SJCRH30 (cell line): ENCODE data around the gene RNF220. TPM values are rescaled to one million over a fixed set of nuclear protein-coding genes. Genes with fewer than 3 reads are reported as not detected.

Experiments used
- DNase-seq, 2 experiments: peaks; one replicate each; pipeline ENCODE4 v3.0.0-alpha.2; 2015 to 2020
- H3K27ac ChIP-seq: fragments of 250-450 bp; sonication (Bioruptor Pico); 2 replicates; pipeline ENCODE4 v1.5.1; 2020; ENCODE audit warnings: mild to moderate bottlenecking, moderate library complexity
- H3K27me3 ChIP-seq: fragments of 250-450 bp; sonication (Bioruptor Pico); 2 replicates; pipeline ENCODE4 v1.5.1; 2020; ENCODE audit warnings: mild to moderate bottlenecking, moderate library complexity
- H3K36me3 ChIP-seq: fragments of 250-450 bp; sonication (Bioruptor Pico); 2 replicates; pipeline ENCODE4 v1.5.1; 2020; ENCODE audit warnings: mild to moderate bottlenecking, moderate library complexity
- H3K4me1 ChIP-seq: fragments of 250-450 bp; sonication (Bioruptor Pico); 2 replicates; pipeline ENCODE4 v1.5.1; 2020; ENCODE audit warnings: mild to moderate bottlenecking, moderate library complexity
- H3K4me3 ChIP-seq: fragments of 250-450 bp; sonication (Bioruptor Pico); 2 replicates; pipeline ENCODE4 v1.5.1; 2020; ENCODE audit warnings: mild to moderate bottlenecking, moderate library complexity
- H3K9me3 ChIP-seq: fragments of 250-450 bp; sonication (Bioruptor Pico); replicated peaks from 2 replicates; pipeline ENCODE4 v1.5.1; 2020; ENCODE audit warnings: mild to moderate bottlenecking, moderate library complexity
- total RNA-seq: library from RNA; depleted of rRNA; stranded (reverse); fragments of >200 nt; shearing (Covaris generic); gene quantifications from 2 replicates; pipeline ENCODE4 v1.2.3, GENCODE V29; 2014; rRNA removed

Gene RNF220
- 89.4 and 94.9 TPM in 2 replicates for total RNA-seq

DNA sequence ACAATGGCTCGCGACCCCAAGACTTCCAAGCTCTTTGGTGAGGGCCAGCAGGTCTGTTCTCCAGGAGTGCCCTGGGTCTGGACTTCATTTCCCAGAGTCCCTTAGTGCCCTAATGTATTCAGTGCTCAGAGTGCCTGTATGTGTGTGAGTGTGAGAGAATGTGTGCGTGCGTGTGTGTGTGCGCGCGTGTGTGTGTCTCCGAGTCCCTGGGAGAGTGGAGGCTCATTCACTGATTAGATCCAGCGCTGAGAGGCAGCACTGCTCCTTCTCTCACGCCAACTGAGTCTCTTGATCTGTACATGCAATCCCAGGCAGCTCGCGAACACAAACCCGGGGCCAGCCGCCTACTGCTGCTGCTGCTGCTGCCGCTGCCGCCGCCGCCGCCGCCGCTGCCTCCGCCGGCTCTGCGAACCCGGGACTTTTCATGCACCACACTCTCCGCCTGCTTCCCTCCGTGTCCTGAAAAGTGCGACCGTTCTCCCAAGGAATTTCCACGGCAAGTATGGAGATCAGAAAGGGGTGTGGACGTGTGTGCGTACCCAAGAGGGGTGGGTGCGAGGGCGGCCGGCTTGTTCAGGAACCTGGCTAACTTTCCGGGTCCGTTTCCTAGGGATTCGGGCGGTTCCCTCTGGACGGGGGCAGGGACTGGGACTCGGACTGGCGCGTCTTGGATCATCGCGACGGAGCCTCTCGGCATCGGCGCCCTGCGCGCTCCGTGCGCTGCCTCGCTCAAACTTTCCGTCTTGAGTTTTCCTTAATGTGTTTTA, at the start of gene RNF220:
Gene RNF220 (plus strand): TSS at position 225 of the 767 bp plus-strand sequence.
- Histone ChIP-seq H3K36me3 (no peaks in the 10 kb centered on the region), H3K4me3 (peak within 1 kb of the TSS; percentile 45), H3K4me1 (no peaks in the 10 kb centered on the region), H3K27me3 (0 out of 2 replicates have a peak, but pooled peaks cover 9% of the 10 kb centered on the region), H3K9me3 (no peaks in the 10 kb centered on the region), H3K27ac (no peak within 1 kb of the TSS)
- DNase-seq = peak; percentile 20 to 29

DNA sequence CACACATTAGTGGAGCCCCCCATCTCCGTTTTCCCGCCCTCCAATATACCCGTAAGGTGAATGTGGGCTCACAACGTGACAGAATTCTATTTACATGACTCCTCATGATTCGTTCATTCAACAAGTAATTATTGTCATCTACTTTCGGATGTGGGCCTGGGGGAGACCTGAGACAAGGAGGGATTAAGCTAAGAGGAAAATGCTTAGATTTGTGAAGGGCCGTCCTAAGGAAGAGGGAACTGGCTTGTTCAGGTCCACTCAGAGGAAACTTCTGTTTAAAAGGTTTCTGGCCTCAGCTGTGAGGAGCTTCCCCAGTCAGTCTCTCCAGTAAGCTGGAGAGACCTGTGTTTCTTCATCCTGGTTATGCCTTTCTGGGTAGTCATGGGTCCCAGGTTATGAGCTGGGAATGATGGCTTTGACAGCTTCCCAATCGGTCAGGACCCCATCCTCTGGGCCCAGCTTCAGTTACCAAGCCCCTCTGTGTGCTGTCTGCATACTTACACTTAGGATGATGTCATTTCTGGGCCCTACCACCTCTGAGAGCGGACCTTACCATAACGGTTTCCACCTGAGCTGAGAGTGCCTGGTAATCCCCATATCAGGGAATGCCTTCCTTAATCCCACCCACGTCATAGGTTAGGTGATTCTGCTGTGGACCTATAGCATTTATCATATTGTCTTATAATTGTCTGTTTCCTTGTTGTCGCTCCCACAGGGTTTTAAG, 49.3 kb upstream of the RNF220 start:
- Histone ChIP-seq H3K4me3 (peak overlapping the region; percentile 84), H3K4me1 (no peaks in the 10 kb centered on the region), H3K36me3 (no peaks in the 10 kb centered on the region), H3K27me3 (no peaks in the 10 kb centered on the region), H3K27ac (no peak overlapping the region), H3K9me3 (no peaks in the 10 kb centered on the region)
- no peak for DNase-seq

DNA sequence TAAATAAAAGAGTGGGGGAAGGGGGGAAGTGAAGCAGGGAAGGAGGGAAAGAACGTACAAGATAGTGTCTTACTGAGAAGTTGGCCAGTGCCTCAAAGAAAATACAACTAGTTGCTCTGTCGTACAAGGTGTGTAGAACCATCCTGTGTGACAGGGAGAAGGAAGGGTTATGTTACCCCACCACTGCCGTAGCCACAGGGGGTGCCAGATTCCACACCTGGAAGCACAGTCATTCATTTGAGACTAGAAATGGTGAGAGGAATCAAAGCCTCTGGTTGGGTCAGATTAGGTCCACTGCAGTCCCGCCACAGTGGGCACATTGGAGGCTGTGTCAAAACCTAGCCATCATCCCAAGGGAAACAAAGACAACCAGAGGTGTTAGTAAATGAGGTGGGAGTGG, 47.3 kb upstream of the RNF220 start:
- DNase-seq = no peak
- H3K4me1 ChIP-seq = no peaks in the 10 kb centered on the region
- no peaks in the 10 kb centered on the region for H3K27me3 ChIP-seq
- no peak overlapping the region for H3K4me3 ChIP-seq
- H3K36me3 ChIP-seq = no peaks in the 10 kb centered on the region
- no peak overlapping the region for H3K27ac ChIP-seq
- H3K9me3 ChIP-seq = no peaks in the 10 kb centered on the region

DNA sequence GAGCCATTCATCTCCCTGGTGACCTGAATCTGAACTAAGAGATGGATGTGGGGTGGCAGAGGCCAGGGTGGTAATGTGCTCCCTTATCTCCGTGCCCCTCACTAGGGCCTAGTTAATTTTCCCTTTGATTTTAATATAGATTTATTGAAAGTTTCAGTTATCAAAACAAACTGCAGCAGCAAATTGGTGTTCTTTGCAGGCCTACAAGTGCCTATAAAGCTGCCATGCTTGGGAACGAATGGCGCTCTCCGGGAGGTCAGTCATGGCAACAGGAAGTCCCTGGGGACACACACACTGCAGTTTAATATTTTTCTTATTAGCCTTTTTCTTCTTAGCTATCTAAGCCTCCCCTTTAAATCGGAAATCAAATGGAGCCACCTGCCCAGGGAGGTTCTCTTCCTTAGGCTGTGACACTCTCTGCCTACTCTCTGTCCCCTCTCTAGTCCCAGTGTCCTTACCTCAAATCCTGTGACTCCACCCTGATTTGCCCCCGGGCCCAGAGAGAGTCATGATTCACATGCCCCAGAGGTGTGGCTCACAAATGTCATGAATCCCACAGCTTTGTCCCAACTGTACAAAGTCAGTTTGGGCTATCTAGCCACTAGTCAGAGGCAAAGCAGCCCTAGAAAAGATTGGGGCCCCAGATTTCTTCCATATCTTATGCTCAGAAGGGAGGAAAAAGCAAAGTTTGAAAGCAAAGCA, 45.7 kb upstream of the RNF220 start:
- H3K27ac ChIP-seq = no peak overlapping the region

DNA sequence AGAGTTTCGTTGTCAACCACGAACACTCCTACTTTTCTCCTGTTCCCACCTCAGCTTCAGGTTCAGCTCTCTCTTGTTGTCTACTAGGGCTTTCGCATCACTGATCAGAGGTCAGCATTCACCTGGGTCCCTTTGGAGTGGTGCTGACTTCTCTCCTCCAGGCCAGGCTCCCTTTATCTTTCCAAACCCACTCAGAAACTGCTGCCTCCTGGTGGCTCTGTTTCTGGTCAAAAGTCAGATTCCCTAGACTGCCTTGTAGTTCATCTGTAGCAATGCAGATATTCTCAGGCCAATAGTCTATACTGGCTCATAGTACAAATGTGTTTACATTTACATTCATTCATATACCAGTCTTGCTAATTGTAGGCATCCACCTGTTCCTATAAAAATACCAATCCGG, 43.6 kb upstream of the RNF220 start:
- no peak overlapping the region for H3K27ac ChIP-seq
- H3K4me3 ChIP-seq = no peak overlapping the region
- H3K36me3 ChIP-seq = no peaks in the 10 kb centered on the region
- no peaks in the 10 kb centered on the region for H3K4me1 ChIP-seq
- peaks cover 4% of the 10 kb centered on the region; the same call in 1 of the 2 replicates for H3K9me3 ChIP-seq
- DNase-seq = no peak
- H3K27me3 ChIP-seq = peaks cover 13% of the 10 kb centered on the region

More for the DNA sequence above, 45.7 kb upstream of the RNF220 start:
- Histone ChIP-seq H3K4me3 (no peak overlapping the region), H3K27me3 (peaks cover 2% of the 10 kb centered on the region; the same call in 1 of the 2 replicates), H3K9me3 (peaks cover 4% of the 10 kb centered on the region; the same call in 1 of the 2 replicates), H3K36me3 (no peaks in the 10 kb centered on the region), H3K4me1 (no peaks in the 10 kb centered on the region)
- no peak for DNase-seq

DNA sequence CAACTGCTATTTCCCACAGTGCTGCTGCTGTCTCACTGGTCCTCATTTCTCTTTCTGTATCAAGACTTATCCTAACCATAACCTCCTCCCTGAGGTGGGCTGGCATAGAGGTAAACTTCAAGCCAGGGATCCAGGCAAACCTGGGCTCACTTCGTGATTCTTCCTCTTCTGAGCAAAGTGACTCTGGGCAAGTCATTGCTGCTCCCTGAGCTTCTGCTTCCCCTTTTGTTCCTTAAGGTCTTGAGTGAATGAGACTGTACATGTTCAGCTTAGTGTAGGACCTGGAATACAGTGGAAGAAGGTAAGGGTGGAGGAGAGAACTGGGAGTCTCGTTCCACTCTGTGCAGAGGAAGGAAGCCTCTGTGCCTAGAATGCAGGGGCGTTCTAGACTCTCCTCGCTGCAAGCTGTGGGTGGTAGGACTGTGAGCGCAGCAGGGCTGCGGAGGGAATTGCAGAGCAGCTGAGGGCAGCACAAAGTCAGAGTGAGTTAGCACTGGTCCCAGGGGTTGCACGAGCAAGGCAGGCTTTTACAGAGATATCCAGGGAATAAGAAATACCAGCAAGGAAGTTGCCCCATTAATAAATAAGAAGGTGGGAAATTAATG, 38.6 kb upstream of the RNF220 start:
- no peak overlapping the region for H3K4me3 ChIP-seq
- H3K27me3 ChIP-seq = peaks cover 20% of the 10 kb centered on the region
- DNase-seq = no peak
- H3K36me3 ChIP-seq = no peaks in the 10 kb centered on the region
- H3K9me3 ChIP-seq = peaks cover 4% of the 10 kb centered on the region; the same call in 1 of the 2 replicates
- H3K27ac ChIP-seq = no peak overlapping the region
- no peaks in the 10 kb centered on the region for H3K4me1 ChIP-seq

DNA sequence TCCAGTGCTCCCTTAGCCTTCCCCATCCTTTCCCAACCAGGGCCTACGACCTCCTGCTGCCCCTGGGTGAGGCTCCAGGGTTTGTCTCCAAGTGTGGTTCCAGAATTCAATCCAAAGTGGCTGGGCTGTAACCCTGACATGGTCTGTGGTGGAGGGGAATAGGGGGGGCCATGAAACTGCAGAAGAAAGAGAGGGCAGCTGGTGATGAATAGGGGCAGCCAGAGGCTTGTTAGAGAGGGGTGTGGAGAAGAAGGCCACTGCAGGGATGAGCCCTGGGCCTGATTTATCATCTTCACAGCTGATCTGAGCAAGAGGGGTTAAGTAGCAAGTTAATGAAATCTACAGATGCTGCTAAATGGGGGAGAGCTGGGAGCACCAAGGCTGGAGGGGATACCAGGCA, 37.1 kb upstream of the RNF220 start:
- peaks cover 4% of the 10 kb centered on the region; the same call in 1 of the 2 replicates for H3K9me3 ChIP-seq
- H3K36me3 ChIP-seq = no peaks in the 10 kb centered on the region
- no peak overlapping the region for H3K27ac ChIP-seq
- DNase-seq = no peak
- H3K4me1 ChIP-seq = no peaks in the 10 kb centered on the region
- peaks cover 20% of the 10 kb centered on the region for H3K27me3 ChIP-seq
- H3K4me3 ChIP-seq = no peak overlapping the region

DNA sequence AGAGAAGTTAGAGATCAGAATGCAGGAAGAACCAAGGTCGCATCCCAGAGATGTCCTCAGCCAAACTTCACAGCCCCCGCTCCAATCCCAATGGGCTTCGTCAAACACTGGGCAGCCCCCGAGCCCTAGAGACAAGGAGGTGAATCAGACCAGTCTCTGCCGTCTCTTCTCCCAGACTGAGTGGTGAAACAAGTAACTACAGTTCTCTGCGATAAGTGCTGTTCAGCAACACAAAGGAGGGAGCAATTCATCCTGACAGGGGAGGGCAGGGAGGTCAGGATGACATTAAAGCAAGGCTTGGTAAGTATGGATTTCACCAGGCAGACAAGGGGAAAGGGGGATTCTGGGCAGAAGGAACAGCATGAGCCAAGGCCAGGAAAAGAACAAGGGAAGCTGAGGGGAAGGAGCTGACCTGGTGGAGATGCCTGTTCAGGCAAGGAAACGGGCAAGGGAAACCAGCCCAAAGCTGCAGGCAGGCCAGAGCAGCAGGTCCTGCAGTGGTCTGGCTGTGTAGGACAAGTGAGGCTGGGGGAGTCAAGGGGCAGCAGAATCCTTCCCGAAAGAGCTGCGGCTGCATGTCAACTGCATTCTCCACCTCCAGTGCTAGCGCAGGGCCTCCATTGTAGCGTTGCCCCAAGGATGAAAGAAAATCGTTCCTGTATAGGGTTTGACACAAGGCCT, 36.4 kb upstream of the RNF220 start:
- no peak overlapping the region for H3K27ac ChIP-seq
- H3K4me3 ChIP-seq = no peak overlapping the region
- peaks cover 1% of the 10 kb centered on the region; the same call in 1 of the 2 replicates for H3K9me3 ChIP-seq
- H3K27me3 ChIP-seq = peaks cover 20% of the 10 kb centered on the region
- no peaks in the 10 kb centered on the region for H3K4me1 ChIP-seq
- no peak for DNase-seq
- no peaks in the 10 kb centered on the region for H3K36me3 ChIP-seq

DNA sequence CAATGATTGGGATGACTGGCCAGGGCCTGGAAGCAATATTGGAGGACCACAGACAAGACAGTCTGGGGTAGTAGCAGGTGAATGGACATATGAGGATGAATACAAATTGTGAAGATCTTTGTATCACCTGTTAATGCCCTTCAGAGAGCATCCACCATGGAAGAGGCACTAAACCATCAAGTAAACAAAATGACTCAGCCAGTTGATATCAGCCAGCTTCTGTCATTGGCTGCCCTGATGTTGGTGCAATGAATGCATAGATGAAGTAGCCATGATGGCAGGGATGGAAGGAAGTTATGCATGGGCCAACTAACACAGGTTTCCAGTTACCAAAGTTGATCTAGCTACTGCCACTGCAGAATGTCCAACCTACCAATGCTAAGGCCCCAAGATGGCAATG, 33.8 kb upstream of the RNF220 start:
- H3K36me3 ChIP-seq = no peaks in the 10 kb centered on the region
- H3K4me3 ChIP-seq = no peak overlapping the region
- H3K9me3 ChIP-seq = no peaks in the 10 kb centered on the region
- no peak for DNase-seq
- no peak overlapping the region for H3K27ac ChIP-seq
- peaks cover 7% of the 10 kb centered on the region; the same call in 1 of the 2 replicates for H3K27me3 ChIP-seq
- no peaks in the 10 kb centered on the region for H3K4me1 ChIP-seq

DNA sequence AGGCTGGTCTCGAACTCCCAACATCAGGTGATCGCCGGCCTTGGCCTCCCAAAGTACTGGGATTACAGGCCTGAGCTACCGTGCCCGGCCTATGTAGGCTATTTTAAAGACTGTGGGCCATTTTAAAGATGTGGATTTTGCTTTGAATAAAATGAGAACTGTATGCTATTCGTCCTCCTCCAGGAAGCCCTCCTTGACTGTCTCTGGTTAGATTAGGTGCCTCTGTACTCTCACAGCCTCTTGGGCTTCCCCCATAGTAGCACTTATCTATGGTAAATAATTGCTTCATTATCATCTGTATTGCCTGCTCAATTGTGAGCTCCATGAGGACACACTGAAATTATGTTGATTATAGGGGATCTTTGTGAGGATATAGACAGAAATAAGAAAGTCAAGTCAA, 29.5 kb upstream of the RNF220 start:
- no peak overlapping the region for H3K27ac ChIP-seq
- no peak for DNase-seq
- no peaks in the 10 kb centered on the region for H3K27me3 ChIP-seq
- H3K9me3 ChIP-seq = no peaks in the 10 kb centered on the region
- H3K36me3 ChIP-seq = no peaks in the 10 kb centered on the region
- H3K4me3 ChIP-seq = no peak overlapping the region
- no peaks in the 10 kb centered on the region for H3K4me1 ChIP-seq

DNA sequence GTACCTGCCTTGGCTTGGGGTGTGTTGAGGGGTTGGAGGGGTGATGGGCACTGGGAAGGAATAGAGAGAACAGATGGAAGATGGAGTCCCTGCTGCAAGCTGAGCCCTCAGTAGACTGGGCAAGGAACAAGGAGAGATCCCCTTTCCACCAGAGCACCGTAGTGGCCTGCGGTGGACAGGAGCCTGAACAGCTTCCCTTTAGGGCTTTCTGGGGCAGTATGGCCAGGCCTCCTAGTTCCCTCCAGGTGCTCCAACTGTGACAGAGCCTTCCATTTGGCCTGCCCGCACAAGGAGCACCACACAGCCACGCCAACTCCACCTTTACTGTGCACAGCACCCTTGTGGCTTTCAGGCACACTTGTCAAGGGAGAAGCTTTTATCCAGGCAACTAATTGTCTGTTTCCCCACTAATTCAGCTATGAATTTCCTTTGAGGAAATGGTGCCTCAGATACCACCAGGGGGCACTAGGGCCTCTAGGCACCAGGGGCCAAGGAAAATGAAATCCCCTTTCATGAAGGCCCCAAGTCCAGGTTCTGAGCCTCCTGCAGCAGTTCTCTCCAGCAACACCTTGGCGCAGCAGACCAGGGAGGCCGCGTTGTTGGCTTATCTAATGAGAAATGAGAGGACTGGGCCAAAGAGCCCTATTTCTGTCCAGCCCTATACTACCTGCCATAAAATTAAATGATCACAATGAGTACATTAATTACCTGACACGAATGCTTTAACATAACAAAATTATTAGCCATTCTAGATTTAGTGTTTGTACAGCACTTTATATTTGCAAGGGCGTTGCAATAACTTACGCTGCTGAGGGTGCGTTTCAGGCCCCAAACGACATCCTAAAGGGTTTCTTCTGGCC, 26.9 kb upstream of the RNF220 start:
- no peaks in the 10 kb centered on the region; the same call in 1 of the 2 replicates for H3K36me3 ChIP-seq
- no peaks in the 10 kb centered on the region for H3K9me3 ChIP-seq
- peak; percentile 64 to 79 for DNase-seq
- H3K27ac ChIP-seq = no peak overlapping the region
- no peaks in the 10 kb centered on the region for H3K4me1 ChIP-seq
- peaks cover 4% of the 10 kb centered on the region; the same call in 1 of the 2 replicates for H3K27me3 ChIP-seq
- H3K4me3 ChIP-seq = no peak overlapping the region

DNA sequence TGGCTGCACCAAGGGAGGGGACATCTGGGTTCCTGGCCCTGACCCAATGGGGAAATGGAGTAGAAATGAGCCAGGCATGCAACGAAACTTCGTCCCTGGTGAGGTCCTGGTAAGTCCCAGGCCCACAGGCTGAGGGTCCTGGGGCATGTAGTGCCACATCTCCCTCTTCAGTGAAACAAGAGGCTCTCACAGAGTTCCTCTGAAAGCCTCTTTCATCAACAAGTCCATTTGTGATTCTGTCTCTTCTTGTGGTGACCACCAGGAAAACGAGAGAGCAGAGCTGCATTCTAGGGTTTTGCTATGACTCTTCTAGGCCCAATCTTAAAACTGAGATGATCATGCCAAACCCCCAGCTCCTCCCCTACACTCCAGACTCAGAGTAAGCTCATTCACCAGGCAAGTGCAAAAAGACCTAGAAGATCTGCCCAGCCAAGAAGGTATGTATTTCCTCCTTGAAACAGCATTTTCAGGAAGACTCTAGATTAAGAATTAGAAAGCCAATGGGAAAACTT, 24.3 kb upstream of the RNF220 start:
- Histone ChIP-seq H3K4me3 (no peak overlapping the region), H3K9me3 (no peaks in the 10 kb centered on the region), H3K4me1 (no peaks in the 10 kb centered on the region), H3K27me3 (peaks cover 4% of the 10 kb centered on the region; the same call in 1 of the 2 replicates), H3K27ac (no peak overlapping the region), H3K36me3 (no peaks in the 10 kb centered on the region; the same call in 1 of the 2 replicates)
- DNase-seq = no peak

DNA sequence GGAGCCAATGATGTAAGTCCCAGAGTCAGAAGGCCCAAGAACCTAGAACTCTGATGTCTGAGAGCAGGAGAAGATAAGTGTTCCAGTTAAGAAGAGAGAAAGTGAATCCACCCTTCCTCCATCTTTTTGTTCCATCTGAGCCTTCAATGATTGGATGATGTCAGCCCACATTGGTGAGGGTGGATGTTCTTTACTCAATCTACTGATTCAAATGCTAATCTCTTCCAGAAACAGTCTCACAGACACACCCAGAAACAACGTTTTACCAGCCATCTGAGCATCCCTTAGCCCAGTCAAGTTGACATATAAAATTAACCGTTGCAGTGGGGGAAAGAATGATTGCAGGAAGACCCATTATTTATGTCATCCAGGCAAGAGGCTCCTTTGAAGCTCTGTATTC, 16.5 kb upstream of the RNF220 start:
- no peaks in the 10 kb centered on the region for H3K27me3 ChIP-seq

More for the DNA sequence above, 16.5 kb upstream of the RNF220 start:
- DNase-seq = no peak
- H3K4me3 ChIP-seq = no peak overlapping the region
- H3K4me1 ChIP-seq = peaks cover 16% of the 10 kb centered on the region
- 0 out of 2 replicates have a peak, but pooled peaks cover 5% of the 10 kb centered on the region for H3K9me3 ChIP-seq
- H3K36me3 ChIP-seq = no peaks in the 10 kb centered on the region
- H3K27ac ChIP-seq = no peak overlapping the region
